Measurements from ENCODE around the gene SDC4.
"Not testable (repeated sequence)": the region's sequence is repeated elsewhere in the genome, so short reads cannot be mapped to it uniquely, and the experiment has no call there.

- not testable (repeated sequence) for TF ChIP-seq POLR2A (IDR thresholded peaks at IDR 0.05; ENCODE audit: low read length); GATA1 (IDR thresholded peaks at IDR 0.05; ENCODE audit: low read depth, low read length)
Observed at GRCh38 chr20:45350795-45351194, 2.6 kb upstream of the SDC4 start.

Measured in erythroblast (primary cell).